HG03432 (cell line): Measurements from ENCODE around the gene PSG4.
"Not testable (repeated sequence)": the region's sequence is repeated elsewhere in the genome, so short reads cannot be mapped to it uniquely, and the experiment has no call there.

Experiments
- ATAC-seq: cut with Tn5 transposase; IDR thresholded peaks from one replicate; pipeline ENCODE4 v1.9.1; 2021; ENCODE audit warnings: mild to moderate bottlenecking, moderate library complexity; ENCODE audit not compliant: unreplicated experiment

Gene PSG4

DNA sequence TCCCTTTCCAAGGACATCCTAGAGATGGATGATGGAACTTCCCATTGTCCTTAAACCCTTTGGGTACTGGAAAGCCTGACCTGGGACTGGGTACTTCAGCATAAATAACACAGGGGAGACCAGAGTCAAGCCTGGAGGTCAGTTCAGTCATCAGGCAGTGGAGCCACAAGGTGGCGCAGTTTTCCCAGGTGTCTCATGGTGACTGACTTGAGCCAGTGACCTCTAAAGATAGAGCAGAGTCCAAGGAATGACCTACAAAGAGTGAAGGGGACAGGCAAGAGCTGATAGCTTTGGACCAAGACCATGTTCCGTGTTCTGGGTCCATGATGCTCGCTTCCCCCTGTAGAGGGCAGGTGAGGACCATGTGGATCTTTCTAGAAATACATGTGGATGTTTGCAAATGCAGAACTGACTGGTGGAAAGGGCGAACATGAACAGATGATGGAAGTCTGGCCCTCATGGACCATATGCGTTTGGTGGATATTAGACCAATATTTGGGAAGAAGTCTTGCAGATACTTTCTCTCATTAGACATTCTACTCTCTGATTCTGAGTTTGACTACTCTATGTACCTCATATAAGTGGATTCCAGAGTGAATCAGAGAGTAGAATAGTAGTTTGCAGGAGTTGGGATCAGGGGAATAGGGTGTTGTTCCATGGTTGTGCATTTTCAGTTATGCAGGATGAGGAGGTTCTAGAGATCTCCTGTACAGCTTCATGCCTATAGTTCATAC is 6.6 kb downstream of the PSG4 start:
- ATAC-seq: not testable (repeated sequence)

DNA sequence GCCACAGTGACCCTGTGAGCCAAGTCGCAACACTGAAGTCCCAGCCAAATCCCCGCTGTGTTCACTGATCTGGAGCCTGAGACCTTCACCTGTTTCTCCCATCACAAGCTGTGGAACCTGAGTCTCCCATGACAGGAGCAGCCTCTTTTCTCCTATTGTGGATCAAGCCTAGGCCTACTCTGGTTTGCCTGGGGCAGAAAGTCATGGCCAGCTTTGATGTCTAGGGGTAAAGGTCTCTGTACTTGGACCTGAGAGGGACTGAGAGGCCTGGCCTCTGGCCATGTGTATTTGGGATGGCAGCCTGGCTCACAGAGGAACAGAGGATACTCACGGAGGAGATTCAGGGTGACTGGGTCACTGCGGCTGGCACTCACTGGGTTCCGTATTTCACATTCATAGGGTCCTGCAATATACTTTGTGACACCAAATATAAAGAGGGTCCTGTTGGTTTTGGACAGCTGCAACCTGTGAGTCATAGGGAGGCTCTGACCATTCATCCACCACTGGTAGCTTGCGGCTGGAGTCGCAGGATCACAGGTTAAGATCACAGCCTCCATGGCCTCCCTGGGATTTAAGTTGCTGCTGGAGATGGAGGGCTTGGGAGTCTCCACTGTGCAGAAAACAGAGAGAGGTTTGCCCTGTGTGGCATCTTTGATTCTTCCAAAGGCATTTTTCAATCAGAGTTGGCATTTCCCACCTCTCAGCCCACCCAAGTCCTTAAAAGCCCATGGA is 7.6 kb downstream of the PSG4 start:
- ATAC-seq: not testable (repeated sequence)

- ATAC-seq: not testable (repeated sequence)
Measured at GRCh38 chr19:43194397-43194796, 11.0 kb downstream of the PSG4 start.

- not testable (repeated sequence) for ATAC-seq
Measured at GRCh38 chr19:43192381-43193155, 12.9 kb downstream of the PSG4 start.

DNA sequence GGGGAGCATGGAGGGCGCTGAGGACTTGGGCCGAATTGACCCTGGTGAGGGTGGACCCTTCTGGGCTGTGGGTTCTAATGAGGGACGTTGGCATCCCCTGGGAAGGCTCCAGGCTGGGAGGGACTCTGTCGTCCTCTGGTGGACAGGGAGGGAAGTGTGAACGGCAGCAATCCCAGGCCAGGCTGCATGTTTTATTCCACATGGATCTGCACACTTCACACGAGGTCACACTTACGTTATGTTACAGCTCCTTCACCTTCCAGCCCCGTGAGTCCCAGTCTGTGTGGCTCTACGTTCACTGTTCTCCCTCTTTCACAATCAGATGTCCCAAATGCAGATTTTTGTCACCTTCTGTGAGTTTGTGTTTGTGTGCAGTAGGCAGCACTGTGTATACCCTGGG is 17.3 kb downstream of the PSG4 start:
- ATAC-seq: not testable (repeated sequence)

- ATAC-seq: not testable (repeated sequence)
Measured at GRCh38 chr19:43186311-43186935, 19.0 kb downstream of the PSG4 start, which contains the start of gene PSG5. TSS of gene PSG5 (minus strand) at chr19:43186536. CDS start at chr19:43186405, 131 bp downstream.

DNA sequence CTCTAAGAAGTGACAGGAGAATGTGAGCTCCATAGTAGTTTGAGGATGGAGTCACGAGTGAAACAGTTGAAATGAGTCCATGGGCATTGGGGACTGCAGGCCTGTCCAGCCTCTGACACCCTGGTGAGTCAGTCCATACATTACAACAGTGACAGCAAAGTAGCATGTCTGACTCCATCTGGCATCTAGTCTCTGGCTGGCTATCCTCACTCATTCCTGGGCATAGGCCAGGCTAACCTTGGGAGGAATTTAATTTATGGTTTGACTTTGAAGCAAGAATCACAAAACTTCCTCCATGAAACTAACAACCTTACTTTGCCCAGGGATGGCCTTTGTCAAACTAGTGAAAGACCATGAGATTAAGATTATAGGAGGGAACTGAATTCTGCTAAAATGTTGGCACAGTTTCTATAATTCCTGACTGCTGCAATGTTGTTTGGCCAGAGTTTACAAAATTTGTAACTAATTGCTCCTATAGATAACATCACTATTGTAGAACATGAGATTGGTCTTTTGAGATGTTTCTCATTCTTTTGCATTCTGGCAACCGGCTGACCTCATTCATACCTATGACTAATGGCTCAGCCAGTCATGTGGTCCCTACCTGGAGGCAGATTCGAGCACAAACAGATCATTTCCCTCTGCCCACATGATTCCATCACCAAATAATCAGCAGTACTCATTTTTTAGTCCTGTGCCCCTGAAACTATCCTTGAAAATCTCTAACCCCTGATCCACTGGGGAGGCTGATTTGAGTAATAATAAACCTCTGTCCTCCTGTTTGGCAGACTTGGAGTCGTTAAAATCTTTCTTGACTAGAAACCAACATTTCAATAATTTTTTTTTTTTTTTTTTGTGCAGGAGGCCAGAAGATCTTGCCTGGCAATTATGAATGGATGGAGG is 23.3 kb downstream of the PSG4 start:
- not testable (repeated sequence) for ATAC-seq

- ATAC-seq: not testable (repeated sequence)
Measured at GRCh38 chr19:43179569-43180147, 25.8 kb downstream of the PSG4 start.

DNA sequence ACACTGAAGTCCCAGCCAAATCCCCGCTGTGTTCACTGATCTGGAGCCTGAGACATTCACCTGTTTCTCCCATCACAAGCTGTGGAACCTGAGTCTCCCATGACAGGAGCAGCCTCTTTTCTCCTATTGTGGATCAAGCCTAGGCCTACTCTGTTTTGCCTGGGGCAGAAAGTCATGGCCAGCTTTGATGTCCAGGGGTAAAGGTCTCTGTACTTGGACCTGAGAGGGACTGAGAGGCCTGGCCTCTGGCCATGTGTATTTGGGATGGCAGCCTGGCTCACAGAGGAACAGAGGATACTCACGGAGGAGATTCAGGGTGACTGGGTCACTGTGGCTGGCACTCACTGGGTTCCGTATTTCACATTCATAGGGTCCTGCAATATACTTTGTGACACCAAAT is 26.9 kb downstream of the PSG4 start:
- not testable (repeated sequence) for ATAC-seq

DNA sequence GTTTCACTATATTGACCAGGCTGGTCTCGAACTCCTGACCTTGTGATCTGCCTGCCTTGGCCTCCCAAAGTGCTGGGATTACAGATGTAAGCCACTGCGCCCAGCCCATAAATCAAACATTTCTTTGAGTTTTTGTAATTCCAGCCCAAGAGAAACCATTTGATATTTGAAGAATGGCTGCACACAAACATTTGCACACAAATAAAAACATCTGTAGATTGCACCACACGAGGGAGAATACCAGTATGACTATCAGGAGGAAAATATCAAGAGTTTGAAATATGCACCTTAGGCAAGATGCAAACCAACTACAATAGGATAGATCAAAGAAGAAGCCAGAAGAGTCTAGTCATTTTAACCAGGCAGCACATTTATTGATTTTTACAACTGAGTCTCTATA is 39.5 kb downstream of the PSG4 start:
- not testable (repeated sequence) for ATAC-seq

DNA sequence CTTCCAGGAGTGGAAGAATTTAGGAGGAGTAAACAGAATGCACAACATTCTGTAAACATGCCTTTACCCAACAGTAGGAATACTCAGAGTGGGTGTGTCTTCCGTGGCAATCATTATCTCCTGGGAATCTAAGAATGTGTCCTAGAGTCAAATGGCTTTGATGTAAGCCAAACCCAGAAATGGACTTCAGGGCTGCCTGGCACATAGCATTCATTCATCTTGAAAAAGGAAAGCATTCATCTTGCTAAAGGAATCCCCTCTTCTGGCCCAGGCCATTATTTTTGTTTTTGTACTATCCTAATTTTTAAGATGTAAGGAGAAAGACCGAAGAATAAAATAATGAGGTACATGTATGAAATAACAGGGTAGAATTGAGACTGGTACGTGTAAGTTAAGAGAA is 42.3 kb downstream of the PSG4 start:
- not testable (repeated sequence) for ATAC-seq

DNA sequence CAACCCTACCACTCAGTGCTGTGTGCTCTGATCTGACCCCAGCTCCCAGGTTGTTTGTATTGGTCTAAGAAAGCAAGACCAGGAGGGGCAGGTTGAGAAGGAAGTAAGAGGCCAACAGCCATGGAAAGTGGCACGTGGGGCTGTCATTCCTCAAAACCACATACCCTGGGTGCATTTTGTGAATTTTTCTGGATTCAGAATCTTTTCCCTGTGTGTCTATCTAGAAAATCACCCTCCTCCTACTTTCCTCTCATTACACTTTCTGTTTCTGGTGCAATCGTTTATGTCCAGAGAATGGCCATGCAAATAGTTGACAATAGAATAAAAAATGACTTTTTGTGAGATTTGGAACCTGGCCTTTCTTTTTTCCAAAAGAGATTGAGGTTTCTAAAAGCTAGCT is 43.2 kb downstream of the PSG4 start:
- not testable (repeated sequence) for ATAC-seq

DNA sequence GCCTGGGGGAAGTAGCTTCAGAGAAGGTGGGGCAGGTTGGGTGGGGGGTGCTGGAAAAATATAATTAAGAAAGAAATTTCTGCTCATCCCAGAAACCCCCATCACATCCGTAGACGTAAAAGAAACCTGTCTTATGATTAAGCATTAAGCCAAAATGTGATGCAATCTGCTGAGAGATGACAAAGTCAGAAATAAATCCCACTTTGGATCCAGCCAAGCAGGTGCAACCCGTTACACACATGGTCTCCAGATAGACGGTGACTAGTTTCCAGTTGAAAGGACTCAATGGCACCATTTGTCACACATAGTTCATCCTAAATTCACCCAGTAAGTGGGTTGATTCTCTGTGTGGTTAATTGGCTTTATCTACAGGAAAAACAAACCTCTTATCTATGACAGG is 53.2 kb downstream of the PSG4 start:
- no peak for ATAC-seq

DNA sequence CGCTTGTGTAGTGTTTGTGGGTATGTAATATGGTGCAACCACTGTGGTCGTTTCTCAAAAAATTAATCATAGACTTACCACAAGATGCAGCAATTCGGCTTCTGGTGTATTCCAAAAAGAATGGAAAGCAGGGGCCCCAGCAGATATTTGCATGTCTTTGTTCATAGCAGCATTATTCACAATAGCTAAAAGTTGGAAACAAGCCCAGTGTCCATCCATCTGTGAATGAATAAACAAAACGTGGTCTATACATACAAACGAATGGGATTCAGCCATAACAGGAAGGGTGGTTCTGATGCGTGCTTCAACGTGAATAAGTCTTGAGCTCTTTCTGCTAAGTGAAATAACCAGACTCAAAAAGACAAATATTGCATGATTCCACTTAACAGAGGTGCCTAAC is 55.6 kb downstream of the PSG4 start:
- ATAC-seq: not testable (repeated sequence)

GRCh38 chr19:43148233-43148632 is 57.2 kb downstream of the PSG4 start:
- ATAC-seq: no peak
